A673 (cell line): ENCODE results near the gene SHROOM3. TPM values are rescaled to one million over a fixed set of nuclear protein-coding genes. Genes with fewer than 3 reads are reported as not detected.

Source experiments
- BruUV-seq: library from RNA; stranded (reverse); fragments of 400-500 nt; replicated peaks from 2 replicates; lab custom pipeline; 2021; lab: Mats Ljungman, UMichigan
- CTCF ChIA-PET: fragments of 300-600 bp; sonication (Branson Sonifier 250); formaldehyde crosslinking; loops from one replicate; lab custom pipeline; 2022; ENCODE audit warnings: antibody characterized with exemption; lab: Charles Lee
- POLR2A ChIA-PET: fragments of 300-600 bp; sonication (Branson Sonifier 250); formaldehyde crosslinking; loops from one replicate; lab custom pipeline; 2022; ENCODE audit warnings: antibody characterized with exemption; ENCODE audit not compliant: low non-redundant PET; lab: Charles Lee
- DNase-seq: peaks from one replicate; pipeline ENCODE4 v3.0.0-alpha.2; 2015; ENCODE audit warnings: low spot score
- H3K27ac ChIP-seq: fragments of 200-600 bp; sonication (generic); 2 replicates; pipeline ENCODE4 v1.5.1; 2016; ENCODE audit warnings: mixed run types, low read depth, mild to moderate bottlenecking, mixed read lengths, antibody characterized with exemption, low read length; ENCODE audit not compliant: poor library complexity, severe bottlenecking
- H3K27me3 ChIP-seq: fragments of 200-600 bp; sonication (generic); replicated peaks from 2 replicates; pipeline ENCODE4 v1.6.1; 2017; ENCODE audit warnings: mixed run types, low read depth, mild to moderate bottlenecking, mixed read lengths, antibody characterized with exemption, low read length; ENCODE audit not compliant: insufficient read depth, poor library complexity
- H3K36me3 ChIP-seq: fragments of 200-600 bp; sonication (generic); 2 replicates; pipeline ENCODE4 v1.6.1; 2016; ENCODE audit warnings: mixed run types, mild to moderate bottlenecking, mixed read lengths, antibody characterized with exemption, low read length; ENCODE audit not compliant: insufficient read depth, poor library complexity, severe bottlenecking
- H3K4me1 ChIP-seq: fragments of 200-600 bp; sonication (generic); 2 replicates; pipeline ENCODE4 v1.6.1; 2017; ENCODE audit warnings: mixed run types, mild to moderate bottlenecking, mixed read lengths, antibody characterized with exemption, low read length; ENCODE audit not compliant: insufficient read depth, poor library complexity, severe bottlenecking
- H3K4me3 ChIP-seq: fragments of 200-600 bp; sonication (generic); 2 replicates; pipeline ENCODE4 v1.5.1; 2016; ENCODE audit warnings: low read depth, mixed run types, mild to moderate bottlenecking, mixed read lengths, low read length; ENCODE audit not compliant: poor library complexity, severe bottlenecking
- H3K9me3 ChIP-seq: fragments of 200-600 bp; sonication (generic); 2 replicates; pipeline ENCODE4 v1.6.1; 2016; ENCODE audit warnings: mixed run types, low read depth, mild to moderate bottlenecking, mixed read lengths, antibody characterized with exemption, low read length; ENCODE audit not compliant: poor library complexity, severe bottlenecking
- CTCF ChIP-seq: fragments of 300-800, 200-600 bp; sonication (generic); conservative IDR thresholded peaks from 2 replicates; pipeline ENCODE4 v1.5.1; 2017; ENCODE audit warnings: low read depth, mild to moderate bottlenecking, antibody characterized with exemption, low read length, moderate library complexity, mixed read lengths
- EZH2 ChIP-seq: fragments of 200-600 bp; sonication (generic); IDR thresholded peaks from 2 replicates; pipeline ENCODE4 v1.6.1; 2017; ENCODE audit warnings: borderline replicate concordance, low read depth, mild to moderate bottlenecking, mixed read lengths, antibody characterized with exemption, low read length; ENCODE audit not compliant: poor library complexity, severe bottlenecking
- intact Hi-C: fragments of 100-400 bp; cut with micrococcal nuclease; formaldehyde crosslinking; loops from one replicate; pipeline ENCODE4 v1.10.0; 2022; ENCODE audit not compliant: unreplicated experiment
- total RNA-seq: library from RNA; stranded (reverse); gene quantifications from 2 replicates; pipeline ENCODE4 v1.2.3, GENCODE V29; 2021

SHROOM3 gene
- total RNA-seq, 1 experiment from 2014 or later: 9.3 TPM

GRCh38 chr4:76584241-76585152, 149.5 kb downstream of the SHROOM3 start:
- DNase-seq: no peak
- BruUV-seq: no TSS peak
- no peaks in the 10 kb centered on the region for H3K36me3 ChIP-seq
- TF ChIP-seq EZH2 (no peak), CTCF (no peak)
- ChIA-PET POLR2A (no interaction called here), CTCF (no interaction called here)
- no peaks in the 10 kb centered on the region for H3K9me3 ChIP-seq
- intact Hi-C loops: no loop called here
- no peak overlapping the region for H3K27ac ChIP-seq
- H3K4me1 ChIP-seq: no peaks in the 10 kb centered on the region
- no peak overlapping the region for H3K4me3 ChIP-seq
- no peaks in the 10 kb centered on the region for H3K27me3 ChIP-seq

- no peaks in the 10 kb centered on the region for H3K27me3 ChIP-seq
- TF ChIP-seq CTCF (no peak), EZH2 (no peak)
- DNase-seq: no peak
- H3K4me1 ChIP-seq: no peaks in the 10 kb centered on the region
- BruUV-seq: no TSS peak
- POLR2A ChIA-PET: no interaction called here
- no peaks in the 10 kb centered on the region for H3K36me3 ChIP-seq
- CTCF ChIA-PET: no interaction called here
- intact Hi-C loops: no loop called here
- no peak overlapping the region for H3K4me3 ChIP-seq
- no peaks in the 10 kb centered on the region for H3K9me3 ChIP-seq
- H3K27ac ChIP-seq: no peak overlapping the region
Measured at GRCh38 chr4:76585272-76585671, 150.2 kb downstream of the SHROOM3 start.

GRCh38 chr4:76585897-76586360, 150.9 kb downstream of the SHROOM3 start:
- Histone ChIP-seq H3K27ac (no peak overlapping the region), H3K27me3 (no peaks in the 10 kb centered on the region), H3K9me3 (no peaks in the 10 kb centered on the region), H3K4me1 (no peaks in the 10 kb centered on the region), H3K4me3 (no peak overlapping the region), H3K36me3 (no peaks in the 10 kb centered on the region)
- TF ChIP-seq EZH2 (no peak), CTCF (no peak)
- ChIA-PET POLR2A (no interaction called here), CTCF (no interaction called here)
- intact Hi-C loops: no loop called here
- DNase-seq: no peak
- BruUV-seq: no TSS peak
